Activated naive CD8-positive, alpha-beta T cell treated with anti-CD3 and anti-CD28 coated beads, Interleukin-2, amount 50 U/mL, for 16 hours (primary cell): Measurements from ENCODE around the gene CACNA1I.

Experiments used
- DNase-seq: peaks from one replicate; pipeline ENCODE4 v3.0.0-alpha.2; 2020; ENCODE audit warnings: low read depth, low spot score

The CACNA1I gene

DNA sequence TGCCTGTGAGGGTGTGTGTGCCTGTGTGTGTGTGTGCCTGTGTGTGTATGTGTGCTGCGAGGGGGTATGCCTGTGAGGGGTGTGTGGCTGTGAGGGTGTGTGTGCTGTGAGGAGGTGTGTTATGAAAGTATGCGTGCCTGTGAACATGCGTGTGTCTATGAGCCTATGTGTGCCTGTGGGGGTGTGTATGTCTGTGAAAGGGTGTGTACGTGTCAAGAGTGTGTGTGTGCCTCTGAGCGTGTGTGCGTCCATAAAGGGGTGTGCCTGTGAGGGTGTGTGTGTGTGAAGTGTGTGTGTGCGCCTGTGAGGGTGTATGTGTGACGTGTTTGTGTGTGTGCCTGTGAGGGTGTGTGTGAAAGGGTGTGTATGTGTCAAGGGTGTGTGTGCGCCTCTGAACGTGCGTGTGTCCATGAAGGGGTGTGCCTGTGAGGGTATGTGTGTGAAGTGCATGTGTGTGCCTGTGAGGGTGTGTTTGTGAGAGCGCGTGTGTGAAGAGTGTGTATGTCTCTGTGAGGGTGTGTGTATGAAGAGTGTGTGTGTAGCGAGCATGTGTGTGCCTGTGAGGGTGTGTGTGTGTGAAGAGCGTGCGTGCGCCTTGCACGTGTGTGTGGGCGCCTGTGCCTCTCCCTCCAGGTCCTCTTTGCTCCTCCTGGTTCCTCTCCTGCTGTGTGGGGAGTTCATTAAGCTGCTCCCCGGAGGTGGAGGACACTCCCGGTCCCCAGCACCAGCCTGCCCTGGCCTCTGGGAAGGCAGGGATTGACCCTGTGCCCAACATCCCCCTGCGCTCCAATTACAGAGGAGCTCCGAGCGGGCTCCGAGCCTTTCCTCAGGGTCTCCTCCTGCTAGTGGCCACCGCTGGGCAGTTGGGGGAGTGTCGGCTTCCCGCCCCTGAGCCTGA is 53.3 kb downstream of the CACNA1I start:
- DNase-seq = no peak

DNA sequence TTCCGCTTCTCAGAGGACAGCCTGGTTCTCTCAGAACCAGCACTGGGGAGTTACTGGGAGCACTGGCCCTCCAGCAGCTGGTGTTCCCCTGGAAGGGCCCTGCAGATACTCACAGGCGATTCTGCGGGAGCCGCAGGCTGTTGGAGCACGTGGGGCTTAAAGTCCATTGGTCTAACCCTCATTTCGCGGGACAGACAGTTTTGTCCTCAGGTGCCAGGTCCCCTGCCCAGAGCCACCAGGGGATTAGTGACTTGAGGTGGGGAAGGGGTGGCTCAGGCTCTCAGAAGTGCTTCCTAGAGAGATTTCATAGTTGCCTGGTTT is 53.9 kb downstream of the CACNA1I start:
- no peak for DNase-seq

DNA sequence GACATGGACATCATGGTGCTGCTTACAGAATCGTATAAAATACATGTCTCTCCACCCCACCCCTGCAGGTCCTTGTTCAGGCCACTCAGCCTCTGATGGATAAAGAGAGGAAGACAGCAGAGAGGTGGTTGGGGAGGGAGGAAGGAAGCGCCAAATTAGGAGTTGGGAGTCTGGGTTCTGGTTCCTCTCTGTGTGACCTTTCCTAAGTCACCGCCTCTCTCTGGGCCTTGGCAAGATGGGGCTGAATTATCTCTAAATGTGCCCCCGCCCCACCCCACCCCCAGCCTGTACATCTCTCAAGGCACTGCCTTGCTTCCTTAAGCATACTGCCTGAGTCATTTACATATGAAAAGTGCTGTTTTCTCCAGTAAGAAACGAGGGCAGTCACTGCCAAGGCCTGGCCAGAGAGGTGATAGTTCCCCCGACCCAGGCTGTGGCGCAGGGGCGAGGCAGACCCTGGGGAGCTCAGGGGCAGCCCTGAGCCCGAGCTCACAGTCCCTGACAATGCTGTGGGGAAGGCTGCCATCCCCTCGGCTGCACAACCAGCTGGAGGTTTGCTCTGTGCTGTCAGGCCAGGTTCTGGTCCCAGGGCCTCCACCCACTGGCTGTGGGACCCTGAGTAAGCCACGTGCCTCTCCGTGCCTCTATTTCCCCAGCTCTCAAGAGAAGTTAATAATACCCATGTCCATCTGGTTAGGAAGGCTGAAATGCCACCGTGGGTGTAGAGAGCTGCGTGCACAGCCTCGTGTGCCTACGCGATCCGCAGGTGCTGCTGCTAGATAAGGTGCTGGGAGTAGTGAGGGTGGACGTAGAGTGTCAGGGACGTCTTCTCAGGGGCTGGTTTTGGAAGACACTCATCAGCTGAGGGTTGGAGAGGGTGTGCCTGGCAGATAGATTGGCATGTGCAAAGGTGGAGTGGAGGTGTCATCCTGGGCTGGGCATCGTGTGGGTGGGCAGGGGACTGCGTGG is 55.3 kb downstream of the CACNA1I start:
- no peak for DNase-seq

DNA sequence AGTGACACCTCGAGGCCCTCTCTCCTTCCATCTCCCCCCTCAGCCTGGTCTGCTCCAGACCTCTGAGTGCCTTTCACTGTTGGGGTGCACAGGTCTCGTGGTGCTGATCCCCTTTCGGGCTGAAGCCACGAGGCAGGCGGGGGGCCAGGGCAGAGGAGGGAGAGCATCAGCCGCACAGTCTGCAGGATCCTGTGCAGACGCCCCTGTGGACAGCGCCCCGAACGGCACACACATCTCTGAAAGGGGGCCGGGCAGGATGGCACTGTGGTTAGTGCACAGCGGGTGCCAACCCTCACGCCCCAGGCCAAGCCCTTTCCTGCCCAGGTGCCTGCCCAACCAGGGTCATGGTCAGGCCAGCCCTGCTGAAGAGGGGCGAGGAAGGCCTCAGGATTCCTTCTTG is 56.7 kb downstream of the CACNA1I start:
- no peak for DNase-seq

DNA sequence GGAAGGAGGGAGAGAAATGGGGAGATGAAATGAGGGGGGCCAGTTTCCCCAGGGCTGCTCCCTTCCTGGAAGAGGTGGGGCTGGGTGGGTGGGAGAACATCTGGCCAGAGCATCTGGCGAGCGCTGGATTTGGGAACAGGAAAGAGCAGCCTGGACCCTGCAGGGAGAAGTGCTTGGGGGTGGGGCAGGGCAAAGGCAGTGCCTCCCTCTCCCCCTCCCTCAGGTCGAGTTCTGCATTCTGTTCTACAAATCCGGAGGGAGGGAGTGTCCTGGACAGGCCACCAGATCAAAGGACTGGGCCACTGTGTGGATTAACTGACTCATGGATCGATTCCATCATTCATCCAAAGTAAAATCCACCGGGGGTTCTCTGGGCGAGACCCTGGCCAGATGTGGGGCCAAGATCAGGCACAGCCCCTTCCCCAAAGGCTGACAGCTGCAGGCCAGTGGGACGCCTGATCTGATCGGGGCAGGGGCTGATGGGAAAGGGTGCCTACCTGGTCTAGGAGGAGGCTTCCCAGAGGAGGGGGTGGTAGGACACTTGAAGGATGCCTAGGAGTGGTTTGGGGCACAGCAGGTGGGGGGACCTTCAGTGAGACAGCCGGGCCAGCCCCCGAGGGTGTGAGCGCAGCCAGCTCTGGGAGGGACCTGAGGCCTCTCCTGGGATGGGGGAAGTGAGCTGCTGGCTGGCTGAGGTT is 57.5 kb downstream of the CACNA1I start:
- no peak for DNase-seq

DNA sequence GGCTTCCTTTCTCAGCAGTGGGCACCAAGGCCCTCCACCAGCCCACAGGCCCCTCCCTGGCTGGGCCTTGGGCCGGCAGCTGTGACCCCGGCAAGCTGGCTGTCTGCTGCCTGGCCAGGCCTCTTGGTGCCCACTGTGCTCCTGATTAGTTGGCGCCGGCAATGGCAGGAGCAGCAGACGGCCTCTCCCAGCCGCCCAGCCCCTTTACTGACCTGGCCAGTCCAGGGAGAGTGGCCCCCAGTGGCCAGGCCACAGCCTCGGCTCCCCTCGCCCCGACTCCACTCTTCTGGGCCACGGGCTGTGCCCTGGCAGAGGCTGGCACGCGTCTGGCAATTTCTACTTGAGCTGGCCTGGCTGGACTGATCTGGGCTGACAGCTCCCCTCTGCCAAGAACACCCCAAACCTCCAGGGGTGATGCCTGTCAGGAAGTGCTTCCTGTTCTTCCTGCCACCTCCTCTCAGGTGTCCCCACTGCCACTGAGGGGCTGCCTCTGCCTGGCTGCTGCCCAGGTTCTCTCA is 58.1 kb downstream of the CACNA1I start:
- no peak for DNase-seq

DNA sequence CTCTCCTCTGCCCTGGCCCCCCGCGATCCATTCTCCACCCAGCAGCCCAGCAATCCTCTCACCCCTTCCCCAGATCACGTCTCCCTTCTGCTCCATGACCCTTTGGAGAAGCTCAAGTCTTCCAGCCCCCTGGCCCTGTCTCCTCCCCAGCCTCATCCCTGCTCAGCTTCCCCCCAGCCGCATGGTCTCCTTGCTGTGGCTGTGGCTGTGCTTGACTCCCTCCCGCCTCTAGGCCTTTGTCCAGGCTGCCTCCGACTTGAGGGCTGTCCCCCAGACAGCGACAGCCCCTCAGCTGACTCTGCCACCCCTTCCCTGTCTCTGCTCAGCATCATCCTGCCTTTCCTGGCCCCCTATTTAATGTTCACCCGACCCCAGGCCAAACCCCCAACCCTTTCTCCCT is 59.3 kb downstream of the CACNA1I start:
- DNase-seq = no peak

DNA sequence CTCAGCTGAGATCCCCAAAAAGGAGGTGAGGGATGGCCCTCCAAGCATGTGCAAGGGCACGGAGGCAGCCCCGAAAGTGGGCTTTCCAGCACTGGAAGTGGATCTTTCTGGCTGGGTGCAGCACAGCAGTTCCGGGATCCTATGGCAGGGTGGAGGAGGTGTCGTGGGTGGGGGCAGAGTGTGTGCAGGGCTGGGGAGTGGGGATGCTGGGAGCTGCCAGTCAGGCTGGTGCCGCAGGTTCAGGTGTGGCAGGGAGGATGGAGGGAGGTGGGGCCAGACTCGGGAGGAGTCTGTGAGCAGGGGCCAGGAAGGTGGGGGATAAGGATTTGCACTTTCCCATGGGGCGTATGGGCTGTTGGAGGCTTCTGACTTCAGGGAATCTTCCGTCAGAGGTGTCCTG is 60.2 kb downstream of the CACNA1I start:
- DNase-seq = no peak

DNA sequence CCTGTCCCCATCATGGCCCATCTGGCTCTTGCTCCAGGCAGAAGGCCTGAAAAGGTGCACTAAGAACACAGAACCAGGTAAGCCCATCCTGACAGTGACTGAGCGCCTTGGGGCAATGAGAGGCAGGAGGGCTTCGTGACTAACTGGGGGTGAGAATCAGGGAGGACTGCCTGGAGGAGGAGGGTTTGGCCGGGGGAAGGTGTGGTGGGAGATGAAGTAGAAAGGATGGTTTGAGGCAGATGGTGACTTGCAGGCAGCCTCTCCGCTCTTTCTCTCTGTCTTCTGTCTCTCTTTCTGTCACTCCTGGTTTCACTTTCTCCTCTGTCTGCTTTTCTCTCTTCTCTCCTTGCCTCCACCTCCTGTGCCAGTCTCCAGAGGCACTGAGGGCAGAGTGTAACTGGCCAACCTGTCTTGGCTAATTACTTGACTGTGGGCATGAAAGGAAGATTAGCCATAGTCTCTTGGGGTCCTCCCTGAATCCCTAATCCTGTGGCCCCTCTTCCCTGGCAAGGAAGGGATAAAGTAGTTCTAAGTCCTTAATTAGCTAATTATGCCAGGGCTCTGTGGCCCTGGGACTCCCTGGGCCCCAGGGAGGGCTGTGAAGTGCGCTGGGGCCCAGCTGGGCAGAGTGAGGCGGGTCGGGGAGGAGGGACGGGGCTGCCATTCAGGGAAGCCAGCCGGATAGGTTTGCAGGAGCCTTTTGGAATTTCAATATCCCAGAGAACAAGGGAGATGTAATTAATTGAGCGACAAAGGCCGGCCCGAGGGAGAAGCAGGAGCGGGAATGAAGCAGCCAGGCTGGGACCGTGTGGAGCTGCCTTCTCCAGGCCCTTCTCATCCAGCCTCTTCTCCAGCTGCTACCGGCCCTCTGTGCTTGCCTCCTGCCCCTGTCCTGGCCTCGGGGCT is 61.1 kb downstream of the CACNA1I start:
- DNase-seq = no peak

DNA sequence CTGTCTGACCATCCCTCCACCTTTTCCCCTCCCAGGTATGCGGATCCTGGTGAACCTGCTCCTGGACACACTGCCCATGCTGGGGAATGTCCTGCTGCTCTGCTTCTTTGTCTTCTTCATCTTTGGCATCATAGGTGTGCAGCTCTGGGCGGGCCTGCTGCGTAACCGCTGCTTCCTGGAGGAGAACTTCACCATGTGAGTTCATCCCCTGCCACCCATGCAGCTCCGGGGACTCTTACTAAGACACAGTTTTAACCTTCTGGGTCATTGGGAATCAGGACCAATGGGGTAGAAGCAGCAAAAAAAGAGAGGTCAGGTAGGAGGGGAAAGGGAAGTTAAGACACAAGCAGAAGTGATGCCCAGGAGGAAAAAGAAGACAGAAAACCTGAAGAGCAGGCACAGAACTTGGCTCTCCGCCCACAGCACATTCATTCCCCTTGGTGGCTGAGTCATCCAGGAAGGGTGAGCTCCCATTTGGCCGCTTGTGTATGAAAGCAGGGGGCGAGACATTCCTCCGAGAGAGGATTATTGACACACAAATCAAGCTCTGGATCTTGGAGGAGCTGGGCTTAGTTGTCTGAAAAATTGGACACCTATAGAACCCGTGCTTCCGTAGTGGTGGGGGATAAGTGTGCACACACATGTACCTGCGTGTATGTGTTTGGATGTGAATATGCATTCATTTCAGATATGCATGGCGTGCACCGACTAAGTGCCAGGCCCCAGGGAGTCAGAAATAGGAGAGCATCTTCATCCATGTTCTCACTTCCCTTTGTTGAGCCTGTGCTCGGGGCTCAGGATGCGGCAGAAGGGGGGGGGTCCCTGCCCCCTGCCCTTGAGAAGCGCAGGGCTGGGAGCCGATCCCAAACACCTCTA is 64.2 kb downstream of the CACNA1I start:
- DNase-seq = no peak

DNA sequence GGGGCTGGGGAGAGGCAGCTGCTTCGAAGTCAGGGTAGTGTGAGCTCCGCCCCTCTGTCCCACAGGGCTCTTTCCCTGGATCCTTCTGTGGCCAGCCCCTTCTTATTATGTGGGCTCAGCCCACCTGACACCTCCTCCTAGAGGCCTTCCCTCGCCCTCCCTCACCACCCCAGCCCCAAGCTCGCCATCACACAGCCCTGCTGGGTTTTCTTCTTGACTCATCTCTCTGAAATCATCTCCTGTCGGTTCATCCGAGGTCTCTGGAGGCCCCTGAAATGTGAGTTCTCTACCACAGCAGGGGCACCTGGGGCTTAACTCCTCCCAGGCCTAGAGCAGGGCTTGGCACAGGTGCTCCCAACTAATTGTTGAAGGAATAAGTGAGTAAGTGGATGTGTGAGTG is 65.2 kb downstream of the CACNA1I start:
- DNase-seq = no peak

DNA sequence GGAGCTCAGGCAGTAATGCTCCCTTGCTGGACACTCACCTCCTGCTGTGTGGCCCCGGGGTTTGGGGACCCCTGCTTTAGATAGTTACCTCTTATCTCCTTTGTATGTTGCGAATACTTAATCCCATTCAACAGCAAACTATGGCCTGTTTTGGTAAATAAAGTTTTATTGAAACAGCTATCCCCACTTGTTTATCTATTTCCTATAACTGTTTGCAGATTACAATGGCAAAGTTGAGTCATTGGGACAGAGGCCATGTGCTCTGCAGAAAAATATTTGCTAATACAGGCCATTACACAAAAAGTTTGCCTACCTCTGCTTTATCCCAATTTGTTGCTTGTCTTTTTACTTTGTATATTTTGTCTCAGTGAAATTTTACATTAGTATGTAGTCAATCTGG is 68.4 kb downstream of the CACNA1I start:
- no peak for DNase-seq

DNA sequence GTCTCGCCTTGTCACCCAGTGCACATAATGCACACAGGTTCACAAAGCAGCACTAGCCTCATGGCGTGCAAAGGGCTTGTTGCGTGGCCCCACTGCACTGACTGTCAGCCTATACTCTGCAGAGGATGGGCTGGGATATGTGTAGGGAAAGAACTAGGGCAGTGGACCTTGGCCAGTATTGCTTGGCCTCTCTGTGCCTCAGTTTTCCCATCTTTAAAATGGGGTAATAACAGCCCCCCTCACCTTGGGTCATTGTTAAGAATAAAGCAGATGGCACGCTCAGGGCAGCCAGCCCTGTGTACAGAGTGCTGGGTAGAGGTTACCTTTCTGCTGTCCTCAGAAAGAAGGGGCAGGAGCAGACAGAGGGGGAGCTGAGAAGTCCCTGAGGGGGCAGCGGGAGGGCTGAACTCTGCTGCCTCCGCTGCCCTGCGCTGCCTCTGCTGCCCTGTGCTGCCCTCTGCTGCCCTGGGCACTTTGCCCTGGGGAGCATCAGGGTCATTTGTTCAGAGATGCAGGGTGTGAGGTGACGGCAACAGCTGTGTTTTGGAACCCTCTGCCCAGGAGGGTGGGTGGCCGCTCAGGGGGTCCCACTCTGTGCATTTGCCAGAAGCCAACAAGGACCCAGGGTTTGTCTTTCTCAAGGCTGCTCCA is 71.2 kb downstream of the CACNA1I start:
- no peak for DNase-seq

DNA sequence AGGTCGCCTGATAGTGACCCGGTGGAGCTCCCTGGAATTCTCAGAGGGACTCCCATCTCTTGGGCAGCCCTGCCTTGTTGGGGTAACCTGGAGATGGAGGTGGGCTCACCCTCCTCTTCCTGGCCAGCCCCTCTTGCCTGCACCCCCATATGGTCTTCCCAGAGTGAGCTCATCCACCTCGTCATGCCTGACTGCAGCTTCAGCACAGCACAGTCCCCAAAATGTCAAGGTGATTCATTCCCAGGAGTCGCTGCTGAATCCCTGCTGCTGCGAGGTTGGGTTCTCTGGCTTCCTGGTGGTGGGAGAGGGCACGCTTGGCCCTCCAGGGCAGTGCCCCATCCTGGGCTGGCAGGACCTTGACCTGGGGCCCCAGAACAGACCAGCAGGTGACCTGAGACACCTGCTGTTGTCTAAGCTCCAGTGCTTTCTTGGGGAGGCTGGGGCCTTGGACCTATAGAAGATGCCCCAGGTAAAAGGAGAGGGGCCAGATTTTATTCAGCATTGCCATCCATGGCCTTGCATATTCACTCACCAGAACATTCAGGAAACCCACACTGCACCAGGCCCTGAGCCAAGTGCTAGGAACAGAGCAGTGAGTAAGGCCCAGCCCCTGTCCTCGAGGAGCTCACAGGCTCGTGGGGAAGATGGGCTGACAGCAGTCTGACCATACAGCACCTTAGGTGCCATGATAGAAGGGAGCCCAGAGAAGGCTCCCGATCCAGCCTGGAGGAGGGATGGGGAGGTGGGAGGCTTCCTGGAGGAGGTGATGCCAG is 72.9 kb downstream of the CACNA1I start:
- DNase-seq = no peak

DNA sequence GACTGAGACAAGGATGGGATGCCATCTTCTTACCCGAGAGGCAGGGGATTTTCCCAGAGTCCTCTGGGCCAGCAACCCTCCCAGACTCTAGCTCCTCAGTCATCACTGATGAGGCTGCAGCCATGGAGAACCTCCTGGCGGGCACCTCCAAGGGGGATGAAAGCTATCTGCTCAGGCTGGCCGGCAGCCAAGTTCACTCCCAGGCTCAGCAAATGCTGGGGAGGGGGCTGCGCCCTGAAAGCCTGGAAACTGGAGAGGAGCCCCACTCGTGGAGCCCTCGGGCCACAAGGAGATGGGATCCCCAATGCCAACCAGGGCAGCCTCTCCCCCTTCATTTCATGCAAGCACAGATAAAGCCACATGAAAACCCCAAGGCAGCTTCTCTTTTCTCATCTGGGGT is 75.0 kb downstream of the CACNA1I start:
- no peak for DNase-seq

DNA sequence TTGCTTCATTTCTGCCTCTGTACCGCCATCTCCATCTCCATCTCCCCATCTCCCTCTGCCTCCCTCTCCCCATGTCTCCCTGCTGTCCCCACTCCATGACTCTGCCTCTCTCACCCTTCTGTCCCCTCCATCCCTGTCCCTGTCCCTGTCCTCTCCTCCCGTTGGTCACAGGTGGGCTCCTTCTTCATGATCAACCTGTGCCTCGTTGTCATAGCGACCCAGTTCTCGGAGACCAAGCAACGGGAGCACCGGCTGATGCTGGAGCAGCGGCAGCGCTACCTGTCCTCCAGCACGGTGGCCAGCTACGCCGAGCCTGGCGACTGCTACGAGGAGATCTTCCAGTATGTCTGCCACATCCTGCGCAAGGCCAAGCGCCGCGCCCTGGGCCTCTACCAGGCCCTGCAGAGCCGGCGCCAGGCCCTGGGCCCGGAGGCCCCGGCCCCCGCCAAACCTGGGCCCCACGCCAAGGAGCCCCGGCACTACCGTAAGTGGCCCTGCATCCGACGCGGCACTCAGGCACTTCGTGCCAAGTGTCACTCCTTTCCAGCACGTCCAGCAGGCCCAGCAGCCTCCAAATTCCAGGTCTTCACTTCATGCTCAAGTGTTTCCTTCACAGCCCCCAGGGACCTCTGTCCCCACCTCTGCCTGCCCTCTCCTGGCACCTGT is 76.0 kb downstream of the CACNA1I start:
- DNase-seq = no peak

DNA sequence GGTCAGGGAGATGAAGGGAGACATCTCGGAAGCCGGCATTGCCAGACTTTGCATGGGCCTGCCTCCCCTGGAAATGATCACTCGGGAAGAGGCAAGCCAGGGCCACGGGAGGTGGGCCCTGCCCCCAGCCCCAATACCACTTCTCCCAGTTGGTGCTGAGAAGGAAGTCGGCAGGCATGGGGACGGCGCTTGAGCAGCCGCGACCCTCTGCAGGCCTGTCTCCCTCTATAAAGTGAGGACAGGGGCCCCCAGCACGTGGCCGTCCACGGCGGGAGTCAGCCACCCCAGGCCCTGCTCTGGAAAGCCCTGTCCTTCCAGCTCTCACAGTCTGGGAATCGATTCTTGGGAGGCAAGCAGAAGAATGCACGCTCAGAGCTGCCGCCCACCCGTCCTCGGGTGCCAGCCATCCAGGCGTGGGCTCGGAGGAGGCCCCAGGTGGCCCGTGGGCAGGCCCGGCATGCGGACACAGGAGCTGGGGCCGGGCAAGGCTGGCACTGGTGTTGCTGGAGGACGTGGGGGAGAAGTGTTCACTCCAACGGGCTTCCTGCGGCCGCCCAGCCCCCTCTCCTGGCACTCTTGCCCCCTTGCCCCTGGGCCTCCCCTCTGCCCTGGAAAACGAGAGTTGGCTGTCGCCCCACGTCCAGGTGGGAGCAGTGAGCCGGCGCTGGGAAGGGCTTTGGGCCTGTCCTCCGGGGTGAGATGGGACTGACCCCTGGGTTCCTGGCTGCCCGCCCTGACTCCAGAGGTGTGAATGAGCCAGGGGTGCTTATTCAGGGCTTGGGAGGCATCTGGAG is 77.5 kb downstream of the CACNA1I start:
- no peak for DNase-seq
